ENCODE data around the gene FKBP5. TPM values are rescaled to one million over a fixed set of nuclear protein-coding genes. Genes with fewer than 3 reads are reported as not detected.

Gene FKBP5
- total and polyA plus RNA-seq, 2 donors (not counting 1 experiment from before 2014, with no cell fraction given) = 2.8 to 7.4 TPM

DNA sequence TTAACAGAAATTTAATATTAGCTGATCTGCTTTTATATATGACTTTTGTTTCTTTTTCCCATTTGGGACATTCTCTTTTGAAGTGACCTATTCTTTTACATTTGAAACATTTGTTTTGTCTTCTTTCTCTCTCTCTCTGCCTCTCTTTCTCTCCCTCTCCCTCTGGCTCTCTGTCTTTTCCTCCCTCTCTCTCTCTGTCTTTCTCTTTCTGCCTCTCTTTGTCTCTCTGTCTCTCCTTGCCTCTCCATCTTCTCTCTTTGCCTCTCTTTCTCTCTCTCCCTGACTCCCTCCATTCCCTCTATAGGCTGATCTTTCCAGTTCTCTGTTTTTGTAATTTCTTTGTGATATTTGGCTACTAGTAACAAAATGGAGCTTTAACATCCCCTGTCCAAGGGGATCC is 124.0 kb downstream of the FKBP5 start:
- no peaks in the 10 kb centered on the region for H3K9me3 Mint-ChIP-seq (ENCODE audit: insufficient read depth)
- no peaks in the 10 kb centered on the region for H3K36me3 ChIP-seq (replicated peaks in 1 of 2; ENCODE audit: control extremely low read depth in 1 of 2, control insufficient read depth in 1 of 2, extremely low read depth in 1 of 2, insufficient read depth in 2 of 2, low read length in 1 of 2)
- TF ChIP-seq, protein P1, sequence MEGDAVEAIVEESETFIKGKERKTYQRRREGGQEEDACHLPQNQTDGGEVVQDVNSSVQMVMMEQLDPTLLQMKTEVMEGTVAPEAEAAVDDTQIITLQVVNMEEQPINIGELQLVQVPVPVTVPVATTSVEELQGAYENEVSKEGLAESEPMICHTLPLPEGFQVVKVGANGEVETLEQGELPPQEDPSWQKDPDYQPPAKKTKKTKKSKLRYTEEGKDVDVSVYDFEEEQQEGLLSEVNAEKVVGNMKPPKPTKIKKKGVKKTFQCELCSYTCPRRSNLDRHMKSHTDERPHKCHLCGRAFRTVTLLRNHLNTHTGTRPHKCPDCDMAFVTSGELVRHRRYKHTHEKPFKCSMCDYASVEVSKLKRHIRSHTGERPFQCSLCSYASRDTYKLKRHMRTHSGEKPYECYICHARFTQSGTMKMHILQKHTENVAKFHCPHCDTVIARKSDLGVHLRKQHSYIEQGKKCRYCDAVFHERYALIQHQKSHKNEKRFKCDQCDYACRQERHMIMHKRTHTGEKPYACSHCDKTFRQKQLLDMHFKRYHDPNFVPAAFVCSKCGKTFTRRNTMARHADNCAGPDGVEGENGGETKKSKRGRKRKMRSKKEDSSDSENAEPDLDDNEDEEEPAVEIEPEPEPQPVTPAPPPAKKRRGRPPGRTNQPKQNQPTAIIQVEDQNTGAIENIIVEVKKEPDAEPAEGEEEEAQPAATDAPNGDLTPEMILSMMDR (IDR thresholded peaks at IDR 0.05) = no peak
- no peak for TF ChIP-seq EZH2 (IDR thresholded peaks at IDR 0.05; ENCODE audit: borderline replicate concordance, insufficient read depth, low read depth, low read length, poor library complexity, severe bottlenecking)
- no peak overlapping the region for H3K4me2 ChIP-seq (replicated peaks; ENCODE audit: low read depth, low read length, poor library complexity, severe bottlenecking)
- H3K4me3 ChIP-seq (ENCODE audit: control extremely low read depth in 1 of 5, extremely low read depth in 1 of 5, insufficient read depth in 1 of 5, low read depth in 2 of 5, low read length in 4 of 5) = no peak overlapping the region
- H3K27ac ChIP-seq (ENCODE audit: low read length in 2 of 2) = no peak overlapping the region
- ATAC-seq (ENCODE audit: low read depth) (no peak), DNase-seq (no peak)
- no peak overlapping the region for H2AFZ ChIP-seq (ENCODE audit: insufficient read depth, low read depth, low read length, poor library complexity, severe bottlenecking)
- no peak overlapping the region for H3K4me3 Mint-ChIP-seq
- peaks cover 4% of the 10 kb centered on the region for H3K4me1 Mint-ChIP-seq
- H3K27me3 Mint-ChIP-seq = peaks cover 28% of the 10 kb centered on the region
- no peaks in the 10 kb centered on the region for H3K79me2 ChIP-seq (ENCODE audit: control insufficient read depth, insufficient read depth, low read length)
- no peak overlapping the region for H3K9ac ChIP-seq (ENCODE audit: low read length)
- H3K27me3 ChIP-seq (replicated peaks in 1 of 4; ENCODE audit: control extremely low read depth in 1 of 4, control insufficient read depth in 3 of 4, insufficient read depth in 4 of 4, low read length in 3 of 4) = peaks cover 0 to 7% (median 1%) of the 10 kb centered on the region in 4 experiments
- POLR2A ChIA-PET = no interaction called here
- H3K27ac Mint-ChIP-seq = no peak overlapping the region
- peaks cover 0 to 4% (median 0%) of the 10 kb centered on the region in 3 donors for H3K9me3 ChIP-seq (ENCODE audit: control extremely low read depth in 1 of 3, control insufficient read depth in 2 of 3, insufficient read depth in 1 of 3, low read length in 2 of 3)
- no peaks in the 10 kb centered on the region for H3K4me1 ChIP-seq (ENCODE audit: control insufficient read depth in 2 of 2, insufficient read depth in 2 of 2, low read length in 2 of 2)
- no peaks in the 10 kb centered on the region for H4K20me1 ChIP-seq (ENCODE audit: control insufficient read depth, insufficient read depth, low read length, poor library complexity, severe bottlenecking)
- CTCF ChIA-PET = no interaction called here
- intact Hi-C loops (cut with micrococcal nuclease) = no loop called here

DNA sequence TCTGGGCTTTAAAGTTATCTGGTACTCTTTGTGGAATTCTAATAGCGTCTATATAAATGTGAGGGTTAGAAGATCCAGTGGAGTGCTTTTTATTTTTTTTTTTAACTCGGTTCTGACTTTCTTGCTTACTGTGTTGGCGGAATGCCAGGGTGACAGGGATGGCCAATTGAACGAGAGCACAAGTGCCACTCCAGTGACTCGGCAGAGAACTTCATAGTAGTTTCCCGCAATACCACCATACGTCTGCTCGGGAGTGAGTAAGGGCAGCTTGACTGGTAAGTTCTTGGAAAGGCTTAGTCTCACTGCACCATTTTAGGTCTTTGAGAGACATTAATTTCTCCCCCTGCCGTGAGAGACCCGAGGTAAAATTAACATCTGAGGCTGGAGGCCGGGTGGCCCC is 126.7 kb downstream of the FKBP5 start:
- Histone ChIP-seq H3K27ac (ENCODE audit: low read length in 2 of 2) (no peak overlapping the region), H3K79me2 (ENCODE audit: control insufficient read depth, insufficient read depth, low read length) (no peaks in the 10 kb centered on the region), H3K9ac (ENCODE audit: low read length) (no peak overlapping the region), H3K27me3 (replicated peaks in 1 of 4; ENCODE audit: control extremely low read depth in 1 of 4, control insufficient read depth in 3 of 4, insufficient read depth in 4 of 4, low read length in 3 of 4) (peaks cover 0 to 10% (median 1%) of the 10 kb centered on the region in 4 experiments), H3K9me3 (ENCODE audit: control extremely low read depth in 1 of 3, control insufficient read depth in 2 of 3, insufficient read depth in 1 of 3, low read length in 2 of 3) (peaks cover 0 to 4% (median 0%) of the 10 kb centered on the region in 3 donors), H3K4me1 (ENCODE audit: control insufficient read depth in 2 of 2, insufficient read depth in 2 of 2, low read length in 2 of 2) (no peaks in the 10 kb centered on the region), H2AFZ (ENCODE audit: insufficient read depth, low read depth, low read length, poor library complexity, severe bottlenecking) (no peak overlapping the region), H4K20me1 (ENCODE audit: control insufficient read depth, insufficient read depth, low read length, poor library complexity, severe bottlenecking) (no peaks in the 10 kb centered on the region), H3K36me3 (replicated peaks in 1 of 2; ENCODE audit: control extremely low read depth in 1 of 2, control insufficient read depth in 1 of 2, extremely low read depth in 1 of 2, insufficient read depth in 2 of 2, low read length in 1 of 2) (no peaks in the 10 kb centered on the region), H3K4me3 (ENCODE audit: control extremely low read depth in 1 of 5, extremely low read depth in 1 of 5, insufficient read depth in 1 of 5, low read depth in 2 of 5, low read length in 4 of 5) (no peak overlapping the region), H3K4me2 (replicated peaks; ENCODE audit: low read depth, low read length, poor library complexity, severe bottlenecking) (no peak overlapping the region)
- no peak for DNase-seq
- peaks cover 5% of the 10 kb centered on the region for H3K4me1 Mint-ChIP-seq
- no peak overlapping the region for H3K27ac Mint-ChIP-seq
- H3K4me3 Mint-ChIP-seq = no peak overlapping the region
- ChIA-PET POLR2A (no interaction called here), CTCF (interaction anchor here (0.5 to 1.2 kb wide), 2 partner anchors 10 kb away, joined by 3 to 4 read pairs; no protein-coding TSS in a partner anchor)
- ATAC-seq (ENCODE audit: low read depth) = no peak
- H3K27me3 Mint-ChIP-seq = peaks cover 34% of the 10 kb centered on the region
- intact Hi-C loops (cut with micrococcal nuclease) = no loop called here
- TF ChIP-seq, protein P1 (IDR thresholded peaks at IDR 0.05) = no peak
- no peak for TF ChIP-seq EZH2 (IDR thresholded peaks at IDR 0.05; ENCODE audit: borderline replicate concordance, insufficient read depth, low read depth, low read length, poor library complexity, severe bottlenecking)
- H3K9me3 Mint-ChIP-seq (ENCODE audit: insufficient read depth) = no peaks in the 10 kb centered on the region
- WGBS (ENCODE audit: insufficient coverage) = 73% methylated on average over 9 of the region's 11 CpGs

All from B cell (primary cell).